Ureter (tissue), 1 donor: ENCODE measurements around the gene FAM200A. TPM values are rescaled to one million over a fixed set of nuclear protein-coding genes. Genes with fewer than 3 reads are reported as not detected.
"Not testable (repeated sequence)": the region's sequence is repeated elsewhere in the genome, so short reads cannot be mapped to it uniquely, and the experiment has no call there.

Source experiments
- DNase-seq: peaks from one replicate; pipeline ENCODE4 v3.0.0-alpha.2; 2020; ENCODE audit warnings: low spot score
- total RNA-seq: library from RNA; stranded (reverse); gene quantifications from one replicate; pipeline ENCODE4 v1.2.4, GENCODE V29; 2023
- donor health status: DM: yes; HTN: yes; CAD: no.

Gene FAM200A
- total RNA-seq, 1 donor from 2014 or later: 8.7 TPM

DNA sequence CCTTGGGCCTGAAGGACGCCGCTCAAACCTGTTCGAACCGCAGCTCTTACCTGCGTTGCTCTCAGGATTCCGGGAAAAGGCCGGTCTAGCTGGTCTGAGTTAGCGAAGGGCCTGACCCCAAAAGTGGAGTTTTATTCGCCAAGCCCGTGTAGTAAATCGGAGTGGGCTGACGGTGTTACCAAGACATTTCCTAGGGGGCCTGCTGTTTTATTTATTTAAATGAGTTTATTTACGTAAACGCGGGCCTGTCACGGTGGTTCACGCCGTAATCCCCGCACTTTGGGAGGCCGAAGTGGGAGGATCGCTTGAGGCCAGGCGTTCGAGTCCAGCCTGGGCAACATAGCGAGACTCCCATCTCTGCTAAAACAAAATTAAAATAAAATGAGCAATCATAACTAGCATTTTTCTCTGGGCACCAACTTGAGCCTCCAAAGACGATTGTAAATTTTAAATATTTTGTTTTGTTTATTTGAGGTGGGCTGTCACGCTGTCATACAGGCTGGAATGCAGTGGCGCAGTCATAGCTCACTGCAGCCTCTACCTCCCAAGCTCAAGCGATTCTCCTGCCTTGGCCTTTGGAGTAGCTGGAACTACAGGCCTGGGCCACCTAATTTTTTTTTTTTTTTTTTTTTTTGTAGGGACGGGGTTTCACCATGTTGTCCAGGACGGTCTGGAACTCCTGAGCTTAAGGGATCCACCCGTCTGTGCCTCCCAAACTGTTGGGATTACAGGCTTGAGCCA lies 7.4 kb upstream of the FAM200A start:
- no peak for DNase-seq

- peak; percentile 96 for DNase-seq
Measured at GRCh38 chr7:99558306-99559174, 6.6 kb upstream of the FAM200A start, which contains the start of gene ZNF655. Gene ZNF655, plus strand, starts transcription at chr7:99558642. Its CDS starts 1,918 bp downstream, at chr7:99560560.

- DNase-seq: no peak
Measured at GRCh38 chr7:99557940-99558305, 6.0 kb upstream of the FAM200A start.

DNA sequence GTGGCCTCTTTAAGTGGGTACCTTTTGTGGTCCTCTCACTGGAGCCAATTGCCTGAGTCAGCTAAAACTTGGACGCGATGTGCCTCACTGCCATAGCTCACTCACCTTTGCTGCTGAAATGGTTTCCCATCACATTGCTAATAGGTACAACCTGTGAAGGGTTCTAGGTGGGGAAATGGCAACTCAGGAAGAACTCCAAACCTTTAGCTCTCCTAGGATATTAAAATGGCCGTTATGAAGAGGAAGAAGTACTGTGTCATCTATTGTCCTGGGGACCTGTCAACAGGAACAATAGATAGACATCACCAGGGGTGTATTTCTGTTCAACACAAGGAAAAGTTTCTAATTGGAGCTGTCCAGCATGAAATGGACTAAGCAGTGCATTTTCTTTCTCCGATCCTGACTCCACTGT lies 5.3 kb upstream of the FAM200A start:
- DNase-seq: no peak

DNA sequence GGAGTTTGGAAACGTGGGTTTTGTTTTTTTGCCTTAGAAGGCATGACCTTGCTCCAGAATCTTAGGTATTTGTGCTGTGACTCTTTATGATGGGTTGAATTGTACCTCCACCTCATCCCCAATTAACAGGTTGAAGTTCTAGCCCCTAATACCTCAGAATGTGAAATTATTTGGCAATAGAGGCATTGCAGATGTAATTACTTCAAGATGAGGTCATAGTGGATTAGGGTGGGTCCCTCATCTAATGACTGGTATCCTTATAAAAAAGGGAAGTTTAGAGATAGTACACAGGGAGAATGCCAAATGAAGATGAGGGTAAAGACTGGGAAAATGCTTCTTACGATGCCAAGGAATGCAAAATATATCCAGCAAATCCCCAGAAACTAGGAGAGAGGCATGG lies 3.0 kb upstream of the FAM200A start:
- DNase-seq: no peak

GRCh38 chr7:99553039-99553438 lies 1.1 kb upstream of the FAM200A start:
- no peak for DNase-seq

GRCh38 chr7:99551334-99551733 lies 580 bp downstream of the FAM200A start:
- DNase-seq: no peak

DNA sequence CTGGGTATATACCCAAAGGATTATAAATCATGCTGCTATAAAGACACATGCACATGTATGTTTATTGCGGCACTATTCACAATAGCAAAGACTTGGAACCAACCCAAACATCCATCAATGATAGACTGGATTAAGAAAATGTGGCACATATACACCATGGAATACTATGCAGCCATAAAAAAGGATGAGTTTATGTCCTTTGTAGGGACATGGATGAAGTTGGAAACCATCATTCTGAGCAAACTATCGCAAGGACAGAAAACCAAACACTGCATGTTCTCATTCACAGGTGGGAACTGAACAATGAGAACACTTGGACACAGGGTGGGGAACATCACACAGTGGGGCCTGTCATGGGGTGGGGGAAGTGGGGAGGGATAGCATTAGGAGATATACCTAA lies 2.4 kb downstream of the FAM200A start:
- not testable (repeated sequence) for DNase-seq

DNA sequence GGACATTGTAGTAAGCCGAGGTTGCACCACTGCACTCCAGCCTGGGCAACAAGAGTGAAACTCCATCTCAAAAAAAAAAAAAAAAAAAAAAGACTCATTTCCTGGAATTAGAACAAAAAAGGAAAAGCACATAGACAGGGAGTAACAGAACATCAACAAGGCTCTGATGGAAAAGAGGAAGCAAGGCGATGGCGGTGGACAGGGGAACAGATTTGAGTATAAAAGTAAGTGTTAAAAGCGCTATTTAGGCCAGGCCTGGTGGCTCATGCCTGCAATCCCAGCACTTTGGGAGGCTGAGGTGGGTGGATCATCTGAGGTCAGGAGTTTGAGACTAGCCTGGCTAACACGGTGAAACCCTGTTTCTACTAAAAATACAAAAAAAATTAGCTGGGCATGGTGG lies 6.6 kb downstream of the FAM200A start:
- DNase-seq: not testable (repeated sequence)

DNA sequence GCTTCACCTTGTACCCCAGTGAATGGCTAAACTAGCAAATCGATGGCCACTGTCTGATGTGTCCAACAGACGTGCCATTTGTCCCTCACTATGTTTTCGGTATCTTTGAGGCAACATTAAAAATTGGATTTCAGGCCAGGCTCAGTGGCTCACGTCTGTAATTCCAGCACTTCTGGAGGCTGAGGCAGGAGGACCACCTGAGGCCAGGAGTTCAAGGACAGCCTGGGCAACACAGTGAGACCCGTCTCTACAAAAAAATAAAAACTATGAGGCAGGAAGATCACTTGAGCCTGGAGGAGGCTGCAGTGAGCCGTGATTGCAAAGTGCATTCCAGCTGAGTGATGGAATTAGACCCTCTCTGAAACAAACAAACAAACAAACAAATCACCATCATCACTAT lies 8.0 kb downstream of the FAM200A start:
- no peak for DNase-seq

DNA sequence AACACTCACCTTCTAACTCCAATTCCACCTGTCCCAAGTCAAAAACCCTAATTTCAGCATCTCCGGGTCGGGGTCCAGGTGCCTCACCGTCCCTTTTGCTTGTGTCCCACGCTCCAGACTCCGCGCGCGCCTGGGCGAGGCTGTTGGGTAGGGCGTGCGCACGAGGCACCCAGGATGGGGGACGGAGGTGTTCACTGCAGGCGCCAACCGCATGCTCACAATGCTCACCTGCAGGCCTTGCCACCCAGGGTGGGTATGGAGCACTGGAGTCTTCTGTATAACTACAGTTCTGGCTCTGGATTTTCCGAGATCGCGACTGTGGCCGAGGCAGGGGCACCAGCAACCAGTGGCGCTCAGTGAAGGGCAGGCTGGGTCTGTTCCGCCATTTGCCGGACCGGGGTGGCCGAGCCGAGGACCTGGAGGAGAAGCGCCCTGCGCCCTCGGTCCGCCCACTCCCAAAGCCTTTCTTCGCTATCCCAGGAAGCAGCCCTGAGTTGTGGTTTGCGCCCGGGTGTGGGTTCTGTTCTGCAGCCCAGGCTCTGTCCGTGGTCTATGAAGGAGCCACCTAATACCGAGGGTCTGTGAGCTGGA lies 8.7 kb downstream of the FAM200A start:
- DNase-seq: no peak

- no peak for DNase-seq
Measured at GRCh38 chr7:99541212-99541611, 10.7 kb downstream of the FAM200A start.

GRCh38 chr7:99540542-99540941 lies 11.4 kb downstream of the FAM200A start:
- DNase-seq: no peak

- no peak for DNase-seq
Measured at GRCh38 chr7:99539213-99539811, 12.6 kb downstream of the FAM200A start.

DNA sequence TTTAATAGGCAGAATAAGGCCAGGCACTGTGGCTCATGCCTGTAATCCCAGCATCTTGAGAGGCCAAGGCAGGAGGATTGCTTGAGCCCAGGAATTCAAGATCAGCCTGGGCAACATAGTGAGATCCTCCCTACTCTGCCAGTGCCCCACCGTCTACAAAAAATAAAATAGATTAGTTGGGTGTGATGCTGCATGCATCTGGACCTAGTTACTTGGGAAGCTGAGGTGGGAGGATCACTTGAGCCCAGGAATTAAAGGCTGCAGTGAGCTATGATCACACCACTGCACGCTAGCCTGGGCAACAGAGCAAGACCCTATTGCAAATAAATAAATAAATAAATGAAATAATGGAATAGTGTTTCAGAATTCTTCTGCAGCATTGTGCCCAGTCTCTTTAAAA lies 16.2 kb downstream of the FAM200A start:
- no peak for DNase-seq

DNA sequence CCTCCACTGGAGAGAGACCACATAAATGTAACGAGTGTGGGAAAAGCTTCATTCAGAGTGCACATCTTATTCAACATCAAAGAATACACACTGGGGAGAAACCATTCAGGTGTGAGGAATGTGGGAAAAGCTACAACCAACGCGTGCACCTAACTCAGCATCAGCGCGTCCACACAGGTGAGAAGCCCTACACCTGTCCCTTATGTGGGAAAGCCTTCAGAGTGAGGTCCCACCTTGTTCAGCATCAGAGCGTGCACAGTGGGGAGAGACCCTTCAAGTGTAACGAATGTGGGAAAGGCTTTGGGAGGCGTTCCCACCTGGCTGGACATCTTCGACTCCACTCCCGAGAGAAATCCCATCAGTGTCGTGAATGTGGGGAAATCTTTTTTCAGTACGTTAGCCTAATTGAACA lies 20.6 kb downstream of the FAM200A start:
- DNase-seq: no peak

GRCh38 chr7:99525713-99526440 lies 26.0 kb downstream of the FAM200A start:
- DNase-seq: no peak

- DNase-seq: no peak
Measured at GRCh38 chr7:99521399-99521798, 30.5 kb downstream of the FAM200A start.

- no peak for DNase-seq
Measured at GRCh38 chr7:99514050-99514449, 37.9 kb downstream of the FAM200A start.

DNA sequence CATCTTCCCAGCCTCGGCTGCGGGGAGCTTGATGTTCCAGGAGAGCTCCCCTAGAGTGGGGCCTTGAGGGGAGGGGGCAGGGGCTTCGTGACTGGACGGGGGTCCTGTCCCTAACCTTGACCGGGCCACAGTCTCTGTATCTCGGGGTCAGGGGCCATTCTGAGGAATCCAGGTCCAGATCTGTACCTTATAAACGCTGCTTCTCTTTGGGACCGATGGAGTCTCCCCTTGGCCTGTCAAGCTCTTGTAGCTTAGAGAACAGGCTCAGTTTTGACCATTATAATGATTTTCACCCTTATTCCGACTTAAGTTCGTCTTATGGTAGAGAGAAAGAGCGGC lies 46.6 kb downstream of the FAM200A start:
- no peak for DNase-seq

DNA sequence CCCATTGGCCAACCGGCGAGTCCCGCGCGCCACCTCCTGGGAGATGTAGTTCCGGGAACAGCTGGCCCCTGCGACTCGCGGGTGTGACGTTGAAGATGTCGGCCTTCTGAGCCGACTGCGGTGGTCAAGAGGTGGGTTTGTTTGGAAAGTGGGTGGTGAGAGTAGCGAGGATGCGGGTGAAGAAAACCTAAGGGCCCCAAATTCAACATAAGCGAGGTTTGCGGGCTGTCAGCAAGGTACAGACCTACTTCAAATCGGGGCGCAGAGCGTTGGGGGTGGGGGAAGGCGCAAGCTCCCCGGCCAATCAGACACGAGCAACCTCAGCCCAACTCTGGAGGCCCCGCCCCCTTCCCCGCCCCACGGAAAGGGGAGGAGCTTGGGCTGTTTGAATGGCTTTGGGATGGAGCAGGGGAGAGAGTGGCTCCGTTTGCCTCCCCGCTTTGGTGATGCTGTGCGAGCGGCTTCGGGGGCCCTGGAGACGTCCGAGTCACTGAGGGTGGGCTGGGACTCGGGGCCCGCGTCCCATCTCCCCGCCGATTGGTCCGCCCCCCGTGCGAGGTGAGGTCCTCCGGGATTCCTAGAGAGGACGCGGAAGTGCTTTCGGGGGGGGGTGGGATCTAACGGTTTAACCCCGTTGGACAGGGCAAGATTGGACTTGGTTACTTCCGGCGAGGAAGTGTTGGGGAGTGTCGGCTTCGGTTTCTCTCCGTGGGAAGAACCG lies 47.2 kb downstream of the FAM200A start, which contains the start of gene ZKSCAN5:
Gene ZKSCAN5 (plus strand): TSS at position 60 of the 721 bp plus-strand sequence. CDS start 1,383 bp downstream, outside the sequence.
- DNase-seq: peak; percentile 99
